GM19035 (cell line): ENCODE results near the gene CD38.
"Not testable (repeated sequence)": the region's sequence is repeated elsewhere in the genome, so short reads cannot be mapped to it uniquely, and the experiment has no call there.

ENCODE experiments used
- ATAC-seq: cut with Tn5 transposase; IDR thresholded peaks from one replicate; pipeline ENCODE4 v1.9.1; 2021; ENCODE audit not compliant: unreplicated experiment

The CD38 gene

DNA sequence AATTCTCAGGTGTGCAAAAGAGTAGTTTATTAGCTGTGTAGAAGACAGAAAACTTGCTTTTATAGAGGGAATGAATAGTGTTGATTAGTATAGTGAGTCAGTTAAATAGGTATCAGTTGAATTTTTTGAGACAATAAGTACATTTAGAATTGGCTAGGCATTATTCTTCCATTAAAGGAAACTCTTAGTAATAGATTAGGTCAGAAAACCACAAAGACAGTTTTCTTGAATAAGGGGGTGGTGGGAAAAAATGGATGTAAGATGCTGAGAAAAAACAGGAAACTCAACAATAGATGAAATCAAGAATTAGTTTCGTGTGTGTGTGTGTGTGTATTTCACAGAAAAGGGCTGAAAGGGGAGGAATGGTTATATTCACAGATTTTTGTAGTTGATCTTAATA is 16.8 kb downstream of the CD38 start:
- ATAC-seq = no peak

DNA sequence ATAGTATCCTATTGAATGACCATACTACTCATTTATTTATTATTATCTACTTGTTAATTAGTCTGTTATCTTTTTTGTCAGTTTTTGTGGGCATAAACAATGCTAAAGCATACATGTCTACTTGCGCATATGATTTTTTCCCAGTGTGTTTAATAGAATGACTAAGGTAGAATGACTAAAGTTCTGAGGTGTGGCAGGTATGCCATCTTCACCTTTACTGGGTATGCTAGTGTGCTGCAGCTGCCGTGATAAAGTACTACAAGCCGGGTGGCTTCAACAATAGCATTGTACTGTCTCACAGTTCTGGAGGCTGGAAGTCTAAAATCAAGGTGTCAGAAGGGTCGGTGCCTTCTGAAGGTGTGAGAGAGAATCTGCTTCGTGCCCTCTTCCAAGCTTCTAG is 19.2 kb downstream of the CD38 start:
- ATAC-seq = no peak

DNA sequence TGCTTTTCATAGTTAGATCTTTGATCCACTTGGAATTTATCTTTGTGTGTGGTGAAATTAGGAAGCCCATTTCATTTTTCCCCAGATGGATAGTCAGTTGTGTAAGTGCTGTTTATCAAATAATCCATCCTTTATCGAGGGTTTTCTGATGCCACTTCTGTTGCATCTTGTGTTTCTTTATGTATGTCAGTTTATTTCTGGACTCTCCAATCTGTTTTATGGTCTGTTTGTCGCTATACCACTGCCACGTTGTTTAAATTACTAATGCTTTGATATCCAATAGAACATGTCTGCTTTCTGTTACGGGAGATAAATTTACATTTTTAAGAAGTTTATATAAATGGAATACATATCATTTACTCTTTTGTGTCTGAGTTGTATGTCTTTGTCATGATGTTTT is 21.0 kb downstream of the CD38 start:
- no peak for ATAC-seq

- ATAC-seq = no peak
These were observed 21.6 kb downstream of the CD38 start for GRCh38 chr4:15799701-15800100.

GRCh38 chr4:15802497-15802896 is 24.4 kb downstream of the CD38 start:
- ATAC-seq = not testable (repeated sequence)

DNA sequence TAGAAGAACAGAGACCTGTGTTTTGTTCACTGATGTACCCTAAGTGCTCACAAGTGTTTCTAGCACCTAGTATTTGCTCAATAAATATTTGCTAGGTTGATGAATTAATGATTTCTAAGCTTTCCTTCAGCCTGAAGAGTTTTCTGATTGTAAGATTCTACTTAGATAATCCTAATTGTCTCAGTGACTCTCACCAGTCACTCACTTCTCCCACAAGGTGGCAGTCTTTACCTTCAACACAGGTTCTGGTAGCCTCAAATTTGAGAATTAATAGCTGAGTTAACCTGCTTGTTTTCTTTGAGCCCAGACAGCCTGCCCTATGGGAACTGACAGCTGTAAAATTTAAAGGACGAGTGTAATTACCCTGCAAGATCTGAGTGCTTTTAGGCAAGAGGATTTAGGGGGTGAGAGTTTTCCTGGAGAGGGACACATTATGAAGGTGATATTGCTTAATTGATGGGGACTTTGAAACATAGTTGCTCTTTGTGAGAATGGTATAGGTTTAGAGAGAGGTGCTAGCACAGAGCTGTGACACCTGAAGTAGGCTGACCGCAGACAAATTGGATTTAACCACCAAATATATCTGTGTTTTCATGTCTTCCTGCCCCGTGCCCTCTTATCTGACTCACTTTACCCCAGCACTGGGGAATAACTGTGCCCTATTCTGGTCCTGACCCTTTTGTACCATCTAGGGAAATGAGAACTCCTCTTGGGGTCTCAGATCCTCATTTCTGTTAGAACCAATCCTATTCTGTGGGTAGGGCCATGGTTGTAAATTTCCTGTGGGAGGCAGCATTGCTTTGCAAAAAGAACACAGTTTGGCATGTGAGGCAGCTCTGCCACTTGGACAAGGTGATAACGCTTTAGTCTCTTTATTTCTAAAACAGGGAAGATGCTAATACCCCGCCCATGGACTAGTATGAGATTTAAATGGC is 27.7 kb downstream of the CD38 start:
- peak; percentile 39 for ATAC-seq

DNA sequence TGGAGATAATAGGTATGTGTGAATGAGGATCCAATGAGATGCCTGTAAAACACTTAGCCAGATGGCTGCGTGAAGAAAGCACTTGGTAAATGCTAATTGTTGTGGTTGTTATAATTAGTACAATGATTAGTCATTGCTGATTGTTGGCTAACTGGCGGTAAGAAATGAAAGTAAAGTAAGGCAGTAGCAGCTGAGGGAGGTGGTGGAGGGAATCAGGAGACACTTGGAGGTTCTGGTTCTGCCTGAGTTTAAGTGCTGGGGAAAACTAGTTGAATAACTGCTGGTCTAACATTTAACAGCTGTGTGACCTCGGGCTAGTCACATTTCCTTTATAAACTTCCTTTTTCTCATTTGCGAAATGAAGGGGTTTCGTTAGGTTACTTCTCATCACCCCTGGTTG is 30.9 kb downstream of the CD38 start:
- peak; percentile 71 for ATAC-seq

- peak; percentile 4 for ATAC-seq
These were observed 31.3 kb downstream of the CD38 start for GRCh38 chr4:15809466-15809865.

DNA sequence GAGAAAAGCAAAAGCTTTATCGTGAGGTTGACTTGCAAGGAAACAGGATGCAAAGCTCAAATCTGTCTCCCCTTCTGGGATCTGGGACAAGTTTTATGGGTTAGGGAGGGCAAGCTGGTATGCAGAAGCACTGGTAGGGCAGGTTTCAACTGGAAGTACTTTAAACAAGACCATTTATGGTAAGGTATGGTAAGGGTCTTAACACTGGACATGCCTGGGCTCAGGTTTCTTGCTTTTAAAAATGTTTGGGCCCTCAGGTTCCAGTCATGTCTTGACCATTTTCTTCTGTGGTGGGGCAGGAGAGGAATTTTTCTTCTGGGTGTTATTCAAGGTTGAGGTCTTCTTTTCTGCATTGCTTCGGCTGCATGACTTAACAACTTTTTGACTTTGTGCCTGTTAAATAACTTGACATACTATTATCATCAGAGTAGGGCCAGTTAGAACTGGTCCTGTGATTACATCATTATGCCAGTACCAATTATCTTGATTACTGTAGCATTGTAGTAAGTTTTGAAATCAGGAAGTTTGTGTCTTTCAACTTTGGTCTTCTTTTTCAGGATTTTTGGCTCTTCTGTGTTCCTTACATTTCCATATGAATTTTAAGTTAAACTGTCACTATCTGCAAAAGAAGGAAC is 33.7 kb downstream of the CD38 start:
- ATAC-seq = no peak

DNA sequence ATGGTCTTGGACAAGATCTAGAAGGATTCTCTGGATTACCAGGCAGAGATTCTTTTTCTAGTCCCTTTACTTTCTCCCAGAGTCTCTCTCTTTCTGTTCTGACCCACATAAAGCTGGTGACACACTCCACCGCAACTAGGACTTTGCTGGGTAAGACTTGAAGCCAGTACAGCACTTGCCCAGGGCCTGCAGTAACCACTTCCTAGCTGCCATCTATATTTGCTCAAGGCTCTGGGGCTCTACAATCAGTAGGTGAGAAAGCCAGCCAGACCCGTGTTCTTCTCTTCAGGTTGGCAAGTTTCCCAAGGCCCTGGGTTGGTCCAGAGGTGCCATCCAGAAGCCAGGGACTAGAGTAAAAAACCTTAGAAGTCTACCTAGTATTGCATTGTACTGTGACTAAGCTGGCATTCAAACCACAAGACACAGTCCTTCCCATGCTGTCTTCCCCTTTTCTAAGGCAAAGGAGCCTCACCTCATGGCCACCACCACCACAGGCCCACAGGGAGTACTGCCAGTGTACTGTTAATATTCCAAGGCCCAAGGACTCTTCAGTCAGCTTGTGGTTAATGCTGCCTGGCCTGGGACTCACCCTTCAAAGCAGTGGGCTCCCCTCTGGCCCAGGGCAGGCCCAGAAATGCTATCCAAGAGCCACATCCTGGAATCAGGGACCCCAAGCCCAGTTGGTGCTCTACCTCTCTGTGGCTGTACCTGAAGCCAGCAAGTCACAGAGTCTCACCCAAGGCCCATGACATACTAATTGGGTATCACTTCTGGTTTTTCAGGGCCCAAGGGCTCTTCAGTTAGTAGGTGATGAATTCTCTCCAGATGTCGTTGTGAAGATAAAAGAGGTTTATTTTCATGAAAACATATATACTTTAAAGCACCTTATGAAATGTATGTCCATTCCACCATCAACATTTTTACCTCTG is 54.7 kb downstream of the CD38 start:
- ATAC-seq = no peak

DNA sequence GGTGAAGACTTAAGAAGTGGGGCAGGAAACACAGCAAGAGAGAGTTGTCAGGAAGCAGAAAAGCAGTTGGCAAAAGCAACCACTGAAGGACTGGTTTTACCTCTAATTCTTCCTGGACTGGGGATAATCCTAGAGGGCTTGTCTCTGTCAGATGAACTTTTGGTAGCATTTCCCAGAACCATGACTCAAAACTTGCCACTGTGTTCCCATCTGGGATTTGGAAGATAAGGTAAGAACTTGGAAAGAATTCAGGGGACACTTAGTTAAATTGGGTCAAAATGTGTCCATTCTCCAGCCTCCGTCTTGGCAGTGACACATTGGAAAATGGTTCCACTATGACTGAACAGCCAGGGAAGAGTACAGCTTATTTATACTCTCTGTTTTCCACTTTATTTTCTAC is 55.7 kb downstream of the CD38 start:
- ATAC-seq = no peak

- no peak for ATAC-seq
These were observed 58.2 kb downstream of the CD38 start for GRCh38 chr4:15836362-15836761.

DNA sequence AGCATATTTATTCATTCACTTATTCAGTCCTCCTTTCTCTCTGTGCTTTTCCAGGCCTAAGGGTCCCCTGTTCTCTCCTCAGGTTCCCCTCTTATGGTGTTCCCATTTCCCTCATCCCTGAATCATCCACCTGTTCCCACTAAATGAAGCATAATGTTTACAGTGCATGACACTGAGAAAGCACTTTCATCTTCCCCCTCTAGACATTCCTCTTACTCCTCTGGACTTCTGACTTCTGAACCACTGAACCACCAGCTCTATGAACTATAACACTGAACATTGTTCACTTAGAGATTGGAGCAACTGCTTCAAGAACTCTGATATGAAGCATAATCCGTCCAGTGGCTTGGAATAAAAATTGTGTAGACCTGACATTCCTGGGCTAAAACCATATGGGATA is 59.5 kb downstream of the CD38 start:
- ATAC-seq = no peak

- ATAC-seq = not testable (repeated sequence)
These were observed 63.1 kb downstream of the CD38 start for GRCh38 chr4:15841194-15841730.

DNA sequence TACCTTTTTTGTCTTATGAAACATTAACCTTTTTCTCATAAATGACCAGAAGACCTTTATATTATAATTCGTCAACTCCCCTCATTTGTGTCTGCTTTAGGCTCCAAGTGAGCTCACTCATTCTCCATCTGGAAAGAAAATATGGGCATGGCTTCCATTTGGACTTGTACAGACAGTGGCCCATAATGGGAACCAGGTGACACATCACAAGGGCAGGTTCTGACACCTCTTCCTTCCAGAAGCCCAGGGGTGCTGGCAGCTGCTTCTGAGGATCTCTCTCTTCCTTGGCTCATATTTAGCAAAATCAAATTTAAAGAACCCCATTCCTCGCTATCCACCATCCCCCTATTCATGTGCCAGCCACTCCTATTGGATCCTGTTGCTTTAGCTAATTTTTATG is 69.6 kb downstream of the CD38 start:
- no peak for ATAC-seq

DNA sequence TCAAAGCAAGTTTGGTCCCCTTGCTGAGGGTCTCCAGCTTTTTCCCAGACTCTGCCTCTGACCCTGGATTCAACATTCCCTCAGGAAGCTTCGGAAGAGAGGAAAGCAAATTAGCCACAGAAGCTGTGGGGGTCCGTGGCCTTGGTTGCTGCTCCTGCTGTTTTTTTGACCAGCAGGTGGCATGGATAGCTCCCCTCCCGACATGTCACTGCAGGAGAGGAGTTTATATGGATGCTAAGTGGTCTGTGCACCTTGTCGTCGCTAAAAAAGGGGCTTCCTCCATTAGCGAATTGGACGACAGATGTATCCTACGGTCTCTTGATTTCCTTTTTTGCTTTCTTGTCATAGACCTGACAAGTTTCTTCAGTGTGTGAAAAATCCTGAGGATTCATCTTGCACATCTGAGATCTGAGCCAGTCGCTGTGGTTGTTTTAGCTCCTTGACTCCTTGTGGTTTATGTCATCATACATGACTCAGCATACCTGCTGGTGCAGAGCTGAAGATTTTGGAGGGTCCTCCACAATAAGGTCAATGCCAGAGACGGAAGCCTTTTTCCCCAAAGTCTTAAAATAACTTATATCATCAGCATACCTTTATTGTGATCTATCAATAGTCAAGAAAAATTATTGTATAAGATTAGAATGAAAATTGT is 70.2 kb downstream of the CD38 start:
- no peak for ATAC-seq

GRCh38 chr4:15851969-15852368 is 73.8 kb downstream of the CD38 start:
- ATAC-seq = no peak

GRCh38 chr4:15852524-15852923 is 74.4 kb downstream of the CD38 start:
- ATAC-seq = no peak

DNA sequence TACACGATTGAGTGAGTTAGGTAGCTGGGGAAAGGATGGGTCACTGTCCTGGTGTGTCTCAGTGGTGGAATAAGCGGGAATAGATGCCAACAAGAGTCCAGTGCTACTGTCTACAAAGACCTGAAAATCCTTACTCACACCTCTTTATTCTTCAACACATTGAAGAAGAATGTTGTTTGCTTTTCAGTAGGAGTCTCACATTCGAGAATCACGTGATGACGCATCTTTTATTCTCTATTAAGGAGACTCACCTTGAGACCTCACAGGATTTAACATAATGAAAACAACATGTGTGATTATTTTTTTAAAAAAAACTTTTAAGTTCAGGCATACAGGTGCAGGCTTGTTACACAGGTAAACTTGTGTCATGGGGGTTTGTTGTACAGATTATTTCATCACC is 75.2 kb downstream of the CD38 start:
- ATAC-seq = no peak

- no peak for ATAC-seq
These were observed 77.8 kb downstream of the CD38 start for GRCh38 chr4:15855804-15856475.
